Left lung (tissue), 10 donors: ENCODE results near the gene BANP. TPM values are rescaled to one million over a fixed set of nuclear protein-coding genes. Genes with fewer than 3 reads are reported as not detected.
A peak's percentile ranks its signal among the peaks of the same experiment; 100 is the strongest.

Experiments used
- ATAC-seq: fragments of 200-7000 bp; cut with Tn5 transposase; one replicate; pipeline ENCODE4 v1.9.1; 2020; ENCODE audit warnings: moderate library complexity
- DNase-seq, 4 donors: peaks; one replicate each; pipeline ENCODE4 v3.0.0-alpha.2; 2013 to 2020
- H3K27ac ChIP-seq, 2 donors: fragments of 200-600 bp; sonication (generic) in 1 of 2; one replicate each; pipeline versions ENCODE4 v1.5.0 to v1.8.0; 2020 to 2021
- H3K27me3 ChIP-seq, 2 donors: fragments of 200-600 bp; sonication (generic) in 1 of 2; one replicate each; pipeline versions ENCODE4 v1.5.0 to v1.8.0; 2020 to 2021
- H3K36me3 ChIP-seq, 2 donors: fragments of 200-600 bp; sonication (generic) in 1 of 2; one replicate each; pipeline versions ENCODE4 v1.5.0 to v1.8.0; 2020 to 2021
- H3K4me1 ChIP-seq, 2 donors: fragments of 200-600 bp; one replicate each; pipeline ENCODE4 v1.8.0; 2021
- H3K4me3 ChIP-seq, 2 donors: fragments of 200-600 bp; sonication (generic) in 1 of 2; one replicate each; pipeline versions ENCODE4 v1.5.0 to v1.8.0; 2020 to 2021; ENCODE audit warnings: mild to moderate bottlenecking in 1 of 2
- H3K9me3 ChIP-seq, 2 donors: fragments of 200-600 bp; sonication (generic) in 1 of 2; one replicate each; pipeline versions ENCODE4 v1.5.0 to v1.8.0; 2020 to 2021
- intact Hi-C, 2 donors: fragments of 100-400 bp; cut with DNase I; formaldehyde crosslinking; loops; one replicate each; pipeline versions ENCODE4 v1.11.2 to v1.14.2; 2022
- polyA plus RNA-seq, 6 donors: library from polyadenylated mRNA; unstranded; fragments of 120-200 nt; gene quantifications; one replicate each; pipeline ENCODE4 v1.2.1, GENCODE V29; 2013; ENCODE audit not compliant: insufficient read length in 6 of 6
- total RNA-seq, 2 donors: library from RNA; stranded (reverse); fragmentation: NEBNext Ultra II Directional; extraction: Animal tissue kit (Norgen Biotek cat#: 25700); gene quantifications; one replicate each; pipeline ENCODE4 v1.2.1, GENCODE V29; 2021
- TF ChIP-seq, protein P1 (sequence below), 2 donors: fragments of 200-600 bp; sonication (generic) in 1 of 2; IDR thresholded peaks; one replicate each; pipeline versions ENCODE4 v1.5.0 to v1.8.0; 2021; ENCODE audit warnings: antibody characterized with exemption in 2 of 2
- donor health status: DM: no; HTN: yes; CAD: no.
- donor health status: DM: no; HTN: no; CAD: no.

The BANP gene
- total and polyA plus RNA-seq, 8 donors, result 19.3 to 35.9 (median 23.8) TPM

DNA sequence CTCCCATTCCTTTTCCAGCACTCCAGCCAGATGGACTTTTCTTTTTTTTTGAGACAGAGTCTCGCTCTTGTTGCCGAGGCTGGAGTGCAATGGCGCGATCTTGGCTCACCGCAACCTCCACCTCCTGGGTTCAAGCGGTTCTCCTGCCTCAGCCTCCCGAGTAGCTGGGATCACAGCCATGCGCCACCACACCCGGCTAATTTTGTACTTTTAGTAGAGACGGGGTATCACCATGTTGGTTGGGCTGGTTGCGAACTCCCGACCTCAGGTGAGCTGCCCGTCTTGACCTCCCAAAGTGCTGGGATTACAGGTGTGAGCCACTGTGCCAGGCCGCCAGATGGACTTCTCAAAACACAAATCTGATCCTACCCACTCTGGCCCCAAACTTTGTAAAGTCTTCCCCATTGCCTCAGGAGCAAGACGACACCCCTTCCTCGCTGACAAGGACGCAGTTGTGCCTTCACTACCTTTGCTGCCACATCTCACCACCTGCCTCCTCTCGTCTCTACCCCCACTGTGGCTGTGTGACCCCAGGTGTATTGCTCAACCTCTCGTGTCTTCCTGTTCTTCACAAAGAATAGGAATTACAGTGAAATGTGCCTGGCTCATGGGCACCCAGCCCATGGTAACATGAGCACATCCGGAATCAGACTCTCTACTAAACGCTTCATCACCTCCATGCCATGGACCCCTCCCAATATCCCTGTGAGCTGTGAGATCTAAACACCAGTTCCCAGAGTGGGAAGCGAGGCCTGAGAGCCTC is 3.7 kb upstream of the BANP start:
- Histone ChIP-seq H3K9me3 (no peaks in the 10 kb centered on the region), H3K36me3 (no peaks in the 10 kb centered on the region), H3K27ac (peak overlapping the region; percentile 76 to 83), H3K4me1 (peaks cover 5 to 41% of the 10 kb centered on the region in 2 donors), H3K4me3 (no peak overlapping the region), H3K27me3 (no peaks in the 10 kb centered on the region)
- ATAC-seq (no peak), DNase-seq (no peak)
- intact Hi-C loops, result no loop called here
- TF ChIP-seq, protein P1, sequence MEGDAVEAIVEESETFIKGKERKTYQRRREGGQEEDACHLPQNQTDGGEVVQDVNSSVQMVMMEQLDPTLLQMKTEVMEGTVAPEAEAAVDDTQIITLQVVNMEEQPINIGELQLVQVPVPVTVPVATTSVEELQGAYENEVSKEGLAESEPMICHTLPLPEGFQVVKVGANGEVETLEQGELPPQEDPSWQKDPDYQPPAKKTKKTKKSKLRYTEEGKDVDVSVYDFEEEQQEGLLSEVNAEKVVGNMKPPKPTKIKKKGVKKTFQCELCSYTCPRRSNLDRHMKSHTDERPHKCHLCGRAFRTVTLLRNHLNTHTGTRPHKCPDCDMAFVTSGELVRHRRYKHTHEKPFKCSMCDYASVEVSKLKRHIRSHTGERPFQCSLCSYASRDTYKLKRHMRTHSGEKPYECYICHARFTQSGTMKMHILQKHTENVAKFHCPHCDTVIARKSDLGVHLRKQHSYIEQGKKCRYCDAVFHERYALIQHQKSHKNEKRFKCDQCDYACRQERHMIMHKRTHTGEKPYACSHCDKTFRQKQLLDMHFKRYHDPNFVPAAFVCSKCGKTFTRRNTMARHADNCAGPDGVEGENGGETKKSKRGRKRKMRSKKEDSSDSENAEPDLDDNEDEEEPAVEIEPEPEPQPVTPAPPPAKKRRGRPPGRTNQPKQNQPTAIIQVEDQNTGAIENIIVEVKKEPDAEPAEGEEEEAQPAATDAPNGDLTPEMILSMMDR (IDR thresholded peaks at IDR 0.05), result no peak

DNA sequence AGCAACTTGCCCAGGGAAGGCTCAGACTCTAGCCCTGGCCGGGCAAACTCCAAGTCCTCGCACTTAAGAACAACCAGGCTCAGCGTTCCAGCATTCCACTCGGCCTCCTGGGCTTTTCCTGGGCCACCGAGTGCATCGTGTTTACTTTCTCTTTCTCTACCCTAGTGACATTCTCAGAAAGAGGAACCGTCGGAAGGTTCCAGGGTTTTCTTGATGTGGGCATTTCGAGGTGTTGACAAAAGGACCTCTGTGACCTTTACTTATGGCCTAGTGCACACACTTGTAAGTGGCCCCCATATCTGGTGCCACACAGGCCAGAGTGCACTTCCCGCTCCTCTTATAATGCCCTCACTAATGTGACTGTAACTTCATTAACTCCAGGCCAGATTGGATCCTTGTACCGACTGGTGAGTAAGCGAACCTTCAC is 3.1 kb upstream of the BANP start:
- no peak overlapping the region for H3K4me3 ChIP-seq
- H3K36me3 ChIP-seq, result no peaks in the 10 kb centered on the region
- H3K27ac ChIP-seq, result peak overlapping the region; percentile 76 to 83
- intact Hi-C loops, result no loop called here
- DNase-seq (peak in 2 of 4 donors; percentile 49 to 60), ATAC-seq (no peak)
- H3K27me3 ChIP-seq, result no peaks in the 10 kb centered on the region
- TF ChIP-seq, protein P1 (IDR thresholded peaks at IDR 0.05), result no peak
- no peaks in the 10 kb centered on the region for H3K9me3 ChIP-seq
- peaks cover 9 to 47% of the 10 kb centered on the region in 2 donors for H3K4me1 ChIP-seq

DNA sequence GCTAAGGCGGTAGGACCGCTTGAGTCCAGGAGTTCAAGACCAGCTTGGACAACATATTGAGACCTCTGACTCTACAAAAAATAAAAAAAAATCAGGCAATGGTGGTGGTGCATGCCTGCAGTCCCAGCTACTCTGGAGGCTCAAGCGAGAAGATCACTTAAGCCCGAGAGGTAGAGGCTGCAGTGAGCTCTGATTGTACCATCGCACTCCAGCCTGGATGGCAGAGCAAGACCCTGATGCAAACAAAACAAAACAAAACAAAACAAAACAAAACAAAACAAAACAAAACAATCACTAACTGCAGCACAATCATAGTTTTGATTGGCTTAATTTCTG is 2.5 kb upstream of the BANP start:
- Histone ChIP-seq H3K27ac (peak overlapping the region; percentile 76 to 83), H3K4me1 (peaks cover 9 to 52% of the 10 kb centered on the region in 2 donors), H3K27me3 (no peaks in the 10 kb centered on the region), H3K4me3 (no peak overlapping the region), H3K36me3 (no peaks in the 10 kb centered on the region), H3K9me3 (no peaks in the 10 kb centered on the region)
- ATAC-seq (no peak), DNase-seq (no peak)
- TF ChIP-seq, protein P1 (IDR thresholded peaks at IDR 0.05), result no peak
- intact Hi-C loops, result no loop called here

DNA sequence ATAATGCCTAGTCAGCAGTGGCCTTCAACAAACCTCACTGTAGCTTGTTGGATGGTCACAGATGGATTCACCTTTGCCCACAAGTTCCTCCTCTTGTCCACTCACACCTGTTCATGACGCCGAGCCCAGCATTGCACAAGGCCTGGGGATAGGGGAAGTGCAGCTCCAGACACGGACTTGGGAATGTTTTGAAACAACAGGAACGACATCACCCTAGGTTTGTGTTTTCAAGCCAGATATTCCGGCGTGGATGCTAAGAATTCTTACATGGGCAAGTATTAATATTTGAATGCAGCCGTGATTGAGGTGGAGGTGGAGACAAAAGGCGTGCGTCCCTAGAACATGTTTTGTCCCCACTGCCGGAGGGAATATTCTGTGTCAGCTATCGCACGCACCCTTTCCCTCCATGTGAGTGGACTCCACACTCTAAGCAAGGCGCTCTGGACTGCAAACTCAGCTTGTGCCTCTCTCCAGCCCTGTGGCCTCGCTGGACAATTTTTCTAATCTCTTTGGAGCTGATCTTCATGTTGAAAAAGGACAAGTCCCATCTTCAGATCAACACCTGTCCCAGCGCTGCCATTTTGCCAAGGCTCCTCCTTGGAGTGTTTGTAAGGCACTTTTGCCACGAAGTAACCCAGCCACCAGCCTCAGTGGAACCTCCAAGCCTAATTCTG is 2.0 kb upstream of the BANP start:
- DNase-seq, result peak in 1 of 4 donors; percentile 53
- Histone ChIP-seq H3K4me3 (no peak overlapping the region), H3K27ac (no peak overlapping the region), H3K9me3 (no peaks in the 10 kb centered on the region), H3K4me1 (peaks cover 9 to 57% of the 10 kb centered on the region in 2 donors), H3K27me3 (no peaks in the 10 kb centered on the region), H3K36me3 (no peaks in the 10 kb centered on the region)
- TF ChIP-seq, protein P1 (IDR thresholded peaks at IDR 0.05), result no peak
- intact Hi-C loops, result no loop called here
- no peak for ATAC-seq
